ENCODE measurements around the gene NMT1.

The NMT1 gene

GRCh38 chr17:45143094-45143670 is 82.1 kb downstream of the NMT1 start:
- Histone ChIP-seq H3K9me3 (ENCODE audit: severe bottlenecking) (no peaks in the 10 kb centered on the region), H3K36me3 (ENCODE audit: low read depth) (no peaks in the 10 kb centered on the region), H3K4me1 (ENCODE audit: insufficient read depth, poor library complexity, severe bottlenecking) (peaks cover 11% of the 10 kb centered on the region), H3K27ac (ENCODE audit: poor library complexity, severe bottlenecking) (peak overlapping the region; percentile 44), H3K27me3 (ENCODE audit: insufficient read depth, poor library complexity, severe bottlenecking) (no peaks in the 10 kb centered on the region), H3K4me3 (ENCODE audit: severe bottlenecking) (no peak overlapping the region)
- no peak for TF ChIP-seq CTCF (IDR thresholded peaks at IDR 0.05; ENCODE audit: poor library complexity, severe bottlenecking)
- ATAC-seq (ENCODE audit: low read depth) (no peak), DNase-seq (ENCODE audit: low spot score) (no peak)

- Histone ChIP-seq H3K4me3 (ENCODE audit: severe bottlenecking) (peak overlapping the region; percentile 17), H3K36me3 (ENCODE audit: low read depth) (no peaks in the 10 kb centered on the region)
- DNase-seq (ENCODE audit: low spot score) = no peak
Measured at GRCh38 chr17:45143767-45144198, 82.7 kb downstream of the NMT1 start.

GRCh38 chr17:45144199-45145034 is 83.3 kb downstream of the NMT1 start:
- Histone ChIP-seq H3K36me3 (ENCODE audit: low read depth) (no peaks in the 10 kb centered on the region), H3K9me3 (ENCODE audit: severe bottlenecking) (no peaks in the 10 kb centered on the region), H3K27ac (ENCODE audit: poor library complexity, severe bottlenecking) (peak overlapping the region; percentile 44), H3K27me3 (ENCODE audit: insufficient read depth, poor library complexity, severe bottlenecking) (no peaks in the 10 kb centered on the region), H3K4me1 (ENCODE audit: insufficient read depth, poor library complexity, severe bottlenecking) (peaks cover 11% of the 10 kb centered on the region), H3K4me3 (ENCODE audit: severe bottlenecking) (peak overlapping the region; percentile 17)
- no peak for TF ChIP-seq CTCF (IDR thresholded peaks at IDR 0.05; ENCODE audit: poor library complexity, severe bottlenecking)
- ATAC-seq (ENCODE audit: low read depth) = no peak
- no peak for DNase-seq (ENCODE audit: low spot score)

More at GRCh38 chr17:45143767-45144198, 82.7 kb downstream of the NMT1 start:
- Histone ChIP-seq H3K9me3 (ENCODE audit: severe bottlenecking) (no peaks in the 10 kb centered on the region), H3K27me3 (ENCODE audit: insufficient read depth, poor library complexity, severe bottlenecking) (no peaks in the 10 kb centered on the region), H3K27ac (ENCODE audit: poor library complexity, severe bottlenecking) (peak overlapping the region; percentile 44), H3K4me1 (ENCODE audit: insufficient read depth, poor library complexity, severe bottlenecking) (peaks cover 11% of the 10 kb centered on the region)
- no peak for TF ChIP-seq CTCF (IDR thresholded peaks at IDR 0.05; ENCODE audit: poor library complexity, severe bottlenecking)
- no peak for ATAC-seq (ENCODE audit: low read depth)

GRCh38 chr17:45145035-45145389 is 83.9 kb downstream of the NMT1 start:
- H3K27me3 ChIP-seq (ENCODE audit: insufficient read depth, poor library complexity, severe bottlenecking) = no peaks in the 10 kb centered on the region
- H3K9me3 ChIP-seq (ENCODE audit: severe bottlenecking) = no peaks in the 10 kb centered on the region
- H3K4me3 ChIP-seq (ENCODE audit: severe bottlenecking) = peak overlapping the region; percentile 17
- H3K27ac ChIP-seq (ENCODE audit: poor library complexity, severe bottlenecking) = peak overlapping the region; percentile 44
- ATAC-seq (ENCODE audit: low read depth) = no peak
- peaks cover 11% of the 10 kb centered on the region for H3K4me1 ChIP-seq (ENCODE audit: insufficient read depth, poor library complexity, severe bottlenecking)
- TF ChIP-seq CTCF (IDR thresholded peaks at IDR 0.05; ENCODE audit: poor library complexity, severe bottlenecking) = no peak
- DNase-seq (ENCODE audit: low spot score) = no peak
- H3K36me3 ChIP-seq (ENCODE audit: low read depth) = no peaks in the 10 kb centered on the region

GRCh38 chr17:45146166-45146565 is 85.0 kb downstream of the NMT1 start:
- Histone ChIP-seq H3K4me3 (ENCODE audit: severe bottlenecking) (no peak overlapping the region), H3K4me1 (ENCODE audit: insufficient read depth, poor library complexity, severe bottlenecking) (peaks cover 11% of the 10 kb centered on the region), H3K27me3 (ENCODE audit: insufficient read depth, poor library complexity, severe bottlenecking) (no peaks in the 10 kb centered on the region), H3K27ac (ENCODE audit: poor library complexity, severe bottlenecking) (peak overlapping the region; percentile 80), H3K36me3 (ENCODE audit: low read depth) (peaks cover 6% of the 10 kb centered on the region; the same call in 1 of the 2 replicates), H3K9me3 (ENCODE audit: severe bottlenecking) (no peaks in the 10 kb centered on the region)
- ATAC-seq (ENCODE audit: low read depth) (no peak), DNase-seq (ENCODE audit: low spot score) (no peak)
- TF ChIP-seq CTCF (IDR thresholded peaks at IDR 0.05; ENCODE audit: poor library complexity, severe bottlenecking) = no peak
